ENCODE data around the gene SMAP1.
"Not testable (repeated sequence)": the region's sequence is repeated elsewhere in the genome, so short reads cannot be mapped to it uniquely, and the experiment has no call there.

Gene SMAP1

GRCh38 chr6:70742462-70742861 lies 74.8 kb downstream of the SMAP1 start:
- DNase-seq, result not testable (repeated sequence)

GRCh38 chr6:70753870-70754380 lies 86.2 kb downstream of the SMAP1 start:
- DNase-seq, result no peak

DNA sequence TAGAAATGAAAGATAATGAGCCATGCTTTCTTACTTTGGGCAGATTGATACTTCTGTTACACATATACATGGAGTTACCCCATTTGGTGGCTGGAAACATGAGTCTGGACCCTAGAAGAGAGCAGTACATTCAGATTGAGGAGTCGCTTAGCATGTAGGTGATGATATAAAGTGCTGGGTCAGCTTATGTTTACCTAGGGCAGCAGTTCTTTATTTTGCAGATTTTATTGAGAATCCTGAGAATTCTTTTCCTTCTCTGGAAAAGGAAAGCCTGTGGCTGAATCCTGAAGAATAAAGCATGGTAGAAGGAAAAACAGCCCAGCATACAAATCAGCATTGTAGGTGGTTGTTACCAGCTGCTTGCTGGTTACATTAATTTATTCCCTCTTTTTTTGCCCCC lies 91.2 kb downstream of the SMAP1 start:
- no peak for DNase-seq

GRCh38 chr6:70763754-70764510 lies 96.2 kb downstream of the SMAP1 start:
- DNase-seq, result no peak

- no peak for DNase-seq
These were observed 97.0 kb downstream of the SMAP1 start for GRCh38 chr6:70764706-70765105.

DNA sequence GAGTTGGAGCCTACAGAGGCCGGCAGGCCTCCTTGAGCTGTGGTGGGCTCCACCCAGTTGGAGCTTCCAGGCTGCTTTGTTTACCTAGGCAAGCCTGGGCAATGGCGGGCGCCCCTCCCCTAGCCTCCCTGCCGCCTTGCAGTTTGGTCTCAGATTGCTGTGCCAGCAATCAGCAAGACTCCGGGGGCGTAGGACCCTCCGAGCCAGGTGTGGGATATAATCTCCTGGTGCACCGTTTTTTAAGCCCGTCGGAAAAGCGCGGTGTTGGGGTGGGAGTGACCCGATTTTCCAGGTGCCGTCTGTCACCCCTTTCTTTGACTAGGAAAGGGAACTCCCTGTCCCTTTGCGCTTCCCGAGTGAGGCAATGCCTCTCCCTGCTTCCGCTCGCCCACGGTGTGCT lies 103.7 kb downstream of the SMAP1 start:
- DNase-seq, result not testable (repeated sequence)

DNA sequence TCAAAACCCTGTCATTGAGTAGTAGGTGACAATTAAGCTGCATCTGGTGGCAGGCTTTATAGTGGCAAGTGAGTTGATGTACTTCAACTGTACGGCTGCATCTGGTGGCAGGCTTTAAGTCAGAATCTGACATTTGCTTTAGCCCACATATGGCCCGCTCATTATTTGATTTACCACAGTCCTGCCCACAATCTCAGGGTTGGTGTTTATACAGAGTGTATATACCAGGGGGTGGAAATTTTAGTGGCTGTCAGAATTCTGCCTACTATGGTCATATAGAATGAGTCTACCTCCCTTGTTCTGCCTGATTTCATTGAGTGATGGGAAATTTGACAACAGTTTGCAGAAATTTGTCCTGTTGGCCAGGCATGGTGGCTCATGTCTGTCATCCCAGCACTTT lies 112.3 kb downstream of the SMAP1 start:
- no peak for DNase-seq

DNA sequence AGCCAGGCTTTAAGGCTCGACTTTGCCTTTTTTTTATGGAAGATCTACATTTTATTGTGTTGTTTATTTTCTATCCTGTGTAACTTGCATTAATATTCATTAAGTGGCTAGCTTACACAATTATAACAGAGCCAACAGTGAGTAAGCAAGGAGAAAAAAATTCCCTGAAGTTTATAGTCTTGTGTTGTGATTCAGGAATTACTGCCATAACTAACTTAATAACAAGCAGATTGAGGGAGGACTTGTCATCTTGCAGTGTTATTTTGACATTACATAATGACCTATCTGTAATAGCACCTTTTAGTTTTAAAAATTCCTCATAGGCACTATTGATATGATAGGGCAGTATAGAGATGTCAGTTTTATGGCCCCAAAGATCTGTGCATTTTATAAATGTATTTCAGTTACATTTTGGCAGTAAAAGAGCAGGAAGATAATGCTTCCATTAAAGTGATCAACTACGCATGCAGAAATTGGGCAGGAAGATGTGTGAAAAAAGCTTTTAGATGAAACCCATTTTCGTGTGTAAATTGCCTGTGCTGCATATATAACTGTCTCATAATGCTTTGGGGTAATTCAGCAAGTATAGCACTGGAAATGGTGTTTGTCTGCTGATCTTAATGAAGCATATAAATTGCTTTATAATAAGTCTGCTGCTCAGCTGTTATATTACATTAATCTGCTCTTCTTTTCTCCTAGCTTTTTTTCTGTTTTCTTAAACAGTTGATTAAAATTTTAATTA lies 123.0 kb downstream of the SMAP1 start:
- DNase-seq, result no peak

DNA sequence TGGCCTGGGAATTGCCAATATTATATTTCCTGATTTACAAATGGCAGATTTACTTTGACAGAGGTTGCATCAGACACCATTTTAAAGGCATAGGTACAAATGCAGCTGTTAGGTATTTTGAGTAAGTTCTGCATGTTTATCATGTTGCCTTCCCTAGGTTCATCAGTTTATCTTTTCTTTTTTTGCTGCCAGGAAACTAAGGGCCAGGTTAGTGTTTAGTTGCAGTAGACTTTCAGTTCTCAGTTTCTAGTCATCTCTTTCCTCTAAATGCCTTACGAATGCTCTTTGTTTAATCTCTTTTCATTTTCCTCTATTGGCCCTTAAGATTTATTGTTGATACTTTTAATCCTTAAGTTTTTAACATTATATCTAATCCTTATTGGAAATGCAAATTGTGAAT lies 129.9 kb downstream of the SMAP1 start:
- no peak for DNase-seq

GRCh38 chr6:70806086-70806485 lies 138.4 kb downstream of the SMAP1 start:
- no peak for DNase-seq

GRCh38 chr6:70811788-70812187 lies 144.1 kb downstream of the SMAP1 start:
- no peak for DNase-seq

DNA sequence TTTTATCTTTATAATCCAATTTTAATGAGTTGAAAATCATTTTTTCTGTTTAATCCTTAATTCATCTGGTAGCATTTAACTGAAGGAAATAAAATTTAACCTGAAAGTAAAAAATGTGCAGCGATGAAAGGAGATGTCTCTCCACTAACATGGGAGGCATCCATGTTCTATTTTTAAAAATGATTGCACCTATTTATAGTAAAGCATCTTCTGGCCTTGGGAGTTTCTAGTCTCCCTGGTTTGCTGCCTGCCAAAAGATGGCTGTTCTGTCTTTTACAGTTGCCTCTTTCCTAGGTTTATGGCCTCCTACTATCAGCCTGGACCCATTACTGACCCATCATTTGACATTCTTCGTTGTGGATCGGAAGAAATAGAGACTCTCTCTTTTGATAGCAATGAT lies 146.2 kb downstream of the SMAP1 start:
- no peak for DNase-seq

DNA sequence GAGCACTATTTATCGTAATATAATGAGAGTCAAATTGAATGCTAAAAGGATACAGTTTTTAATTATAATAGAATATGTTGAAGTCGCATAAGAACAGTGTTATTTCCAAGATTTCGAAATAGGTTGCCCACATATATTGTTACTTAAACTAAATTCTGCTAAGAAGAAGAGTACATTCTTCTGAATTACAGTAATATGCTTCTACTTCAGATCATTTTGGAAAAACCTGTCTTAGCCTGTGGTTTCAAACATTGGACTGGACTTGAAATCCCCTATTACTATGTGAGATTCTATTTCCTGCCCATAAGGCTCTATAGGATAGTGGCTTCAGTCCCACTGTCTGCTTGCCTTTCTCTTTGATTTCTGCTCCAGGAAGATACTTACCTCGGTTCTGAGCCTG lies 152.0 kb downstream of the SMAP1 start:
- DNase-seq, result no peak

DNA sequence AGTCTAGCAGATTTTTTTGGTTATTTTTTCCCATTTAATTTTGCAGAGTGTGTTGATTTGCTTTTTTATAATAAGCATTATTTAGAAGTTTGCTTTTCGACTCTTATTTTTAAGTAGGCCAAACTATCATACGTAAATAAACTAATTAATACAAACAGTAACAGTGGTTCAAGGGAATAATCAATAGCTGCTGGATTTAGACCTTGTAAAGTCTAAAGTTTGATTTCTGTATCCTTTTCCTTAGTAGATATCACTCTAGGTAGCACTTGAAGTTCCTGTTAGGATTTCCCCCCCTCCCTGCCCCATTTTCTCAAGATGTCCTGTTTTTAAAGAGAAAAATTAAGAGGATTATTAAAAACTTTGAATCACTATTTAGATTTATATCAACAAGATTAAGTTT lies 153.1 kb downstream of the SMAP1 start:
- no peak for DNase-seq

DNA sequence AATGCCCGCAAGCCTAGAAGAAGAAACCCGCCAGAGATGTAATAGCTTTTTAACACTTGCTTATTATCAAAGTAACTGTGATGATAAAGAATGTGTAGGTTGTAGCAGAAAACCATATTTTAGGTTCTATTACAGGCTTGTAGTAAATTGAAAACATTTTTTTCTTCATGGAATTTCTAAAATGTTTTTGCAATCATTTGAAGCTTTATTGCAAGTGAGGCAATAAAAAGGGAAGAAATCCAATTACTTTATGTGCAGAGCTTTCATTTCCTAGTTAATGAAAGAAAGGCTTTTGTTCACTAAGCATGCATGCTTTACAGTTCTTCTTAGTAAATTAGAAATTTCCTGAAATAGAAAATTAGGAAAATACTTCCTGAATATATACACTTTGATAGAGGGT lies 154.1 kb downstream of the SMAP1 start:
- no peak for DNase-seq

DNA sequence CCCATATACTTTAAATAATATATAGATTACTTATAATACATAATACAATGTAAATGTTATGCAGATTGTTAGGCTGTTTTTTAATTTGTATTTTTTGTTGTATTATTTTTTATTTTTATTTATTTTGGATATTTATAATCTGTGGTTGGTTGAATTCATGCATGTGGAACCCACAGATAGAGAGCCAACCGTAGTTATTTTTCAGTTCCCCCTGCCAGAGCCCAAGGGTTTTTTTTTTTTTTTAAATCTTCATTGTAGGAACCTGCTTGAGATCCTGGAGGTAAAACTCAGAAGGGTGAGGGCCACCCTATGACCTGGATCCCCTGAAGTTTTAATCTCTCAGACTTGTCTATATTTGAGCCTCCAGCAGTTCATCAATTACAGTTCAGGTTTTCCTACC lies 156.0 kb downstream of the SMAP1 start:
- no peak for DNase-seq

GRCh38 chr6:70831427-70831826 lies 163.7 kb downstream of the SMAP1 start:
- no peak for DNase-seq

- DNase-seq, result no peak
These were observed 166.8 kb downstream of the SMAP1 start for GRCh38 chr6:70834520-70834919.

DNA sequence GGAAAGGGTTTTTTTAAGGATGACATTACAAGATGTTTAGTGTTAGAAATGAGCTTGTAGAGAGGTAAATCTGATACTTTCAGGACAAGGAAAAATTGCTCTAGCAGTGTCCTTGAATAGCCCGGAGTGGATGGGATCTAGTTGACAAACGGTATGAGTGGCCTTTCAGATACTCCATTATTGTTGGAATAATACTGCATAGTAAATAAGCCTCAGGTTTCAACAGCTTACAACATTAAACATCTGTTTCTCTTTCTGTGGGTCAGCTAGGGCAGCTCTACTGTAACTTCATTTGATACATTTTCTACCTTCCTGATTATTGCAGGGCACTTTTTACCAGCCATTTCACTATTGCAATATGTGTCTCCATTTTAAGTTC lies 171.2 kb downstream of the SMAP1 start:
- DNase-seq, result no peak

DNA sequence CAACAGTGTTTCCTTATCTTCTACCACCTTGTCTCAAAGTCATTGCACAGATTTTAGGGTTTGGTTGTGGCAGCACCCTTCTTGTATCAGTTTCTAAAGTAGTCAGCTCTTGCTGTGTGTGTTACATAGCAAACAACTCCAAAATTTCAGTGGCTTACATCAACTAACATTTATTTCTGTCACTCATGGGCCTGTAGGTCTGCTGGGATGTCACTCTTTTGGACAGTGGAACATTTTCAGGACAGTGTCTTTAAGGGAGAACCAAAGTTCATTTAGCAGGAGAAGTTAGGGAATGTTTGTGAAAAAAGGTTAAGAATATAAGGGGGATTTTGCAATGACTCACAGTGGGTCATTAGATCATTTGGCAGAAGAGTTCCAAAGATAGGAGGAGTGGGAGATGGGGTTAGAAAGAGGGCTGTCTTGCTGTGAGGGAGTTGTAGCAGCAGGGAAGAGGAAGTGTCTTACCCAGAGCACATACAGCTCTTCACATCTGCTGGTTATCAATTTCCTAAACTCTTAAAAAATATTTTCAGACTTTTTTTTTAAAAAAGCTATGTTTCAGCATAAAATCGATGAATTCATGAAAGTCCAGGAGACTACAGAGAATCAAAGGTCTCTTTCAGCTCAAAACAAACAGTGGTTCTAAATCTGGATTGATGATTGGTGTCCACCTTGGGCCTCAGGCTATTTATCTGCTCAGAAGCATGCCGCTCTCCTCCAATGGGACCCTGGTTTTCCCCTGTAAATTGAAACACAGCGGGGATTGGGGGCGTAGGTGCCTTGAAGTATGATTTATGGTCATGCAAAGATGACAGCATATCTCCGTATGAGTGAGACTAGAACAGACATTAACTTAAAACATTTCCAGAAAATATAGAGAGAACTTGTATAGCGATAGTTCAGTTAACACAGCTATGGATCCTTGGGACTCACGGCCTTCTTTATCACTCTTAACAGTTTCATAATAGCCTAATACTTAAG lies 171.9 kb downstream of the SMAP1 start:
- no peak for DNase-seq

- no peak for DNase-seq
These were observed 173.4 kb downstream of the SMAP1 start for GRCh38 chr6:70841112-70841511.

GRCh38 chr6:70842541-70842940 lies 174.9 kb downstream of the SMAP1 start:
- no peak for DNase-seq

- DNase-seq, result no peak
These were observed 175.7 kb downstream of the SMAP1 start for GRCh38 chr6:70843328-70843918.

Data from CD4-positive, alpha-beta T cell treated with Interleukin-6 for 4 hours (primary cell).